Measurements from ENCODE around the gene DEPDC7.

- TF ChIP-seq CTCF (tag by site-specific recombination; IDR thresholded peaks at IDR 0.05) (no peak), ZSCAN30 (tag by site-specific recombination; IDR thresholded peaks at IDR 0.05) (no peak), BCL11A (tag by site-specific recombination; IDR thresholded peaks at IDR 0.05; ENCODE audit: low read depth) (no peak), ZNF791 (tag by site-specific recombination; IDR thresholded peaks at IDR 0.05) (no peak), ZNF292 (tag by site-specific recombination; IDR thresholded peaks at IDR 0.05; ENCODE audit: borderline replicate concordance, low read depth) (no peak)
Measured at GRCh38 chr11:33064033-33064825, 48.6 kb downstream of the DEPDC7 start.
